CD4-positive, alpha-beta T cell treated with Interleukin-2 at 100 ng/mL for 4 hours (primary cell): ENCODE results near the gene ZDHHC14.
"Not testable (repeated sequence)": the region's sequence is repeated elsewhere in the genome, so short reads cannot be mapped to it uniquely, and the experiment has no call there.

Source experiments
- DNase-seq: peaks from one replicate; pipeline ENCODE4 v3.0.0-alpha.2; 2020; ENCODE audit warnings: low spot score

The ZDHHC14 gene

GRCh38 chr6:157443066-157443800, 62.2 kb downstream of the ZDHHC14 start:
- DNase-seq: no peak

DNA sequence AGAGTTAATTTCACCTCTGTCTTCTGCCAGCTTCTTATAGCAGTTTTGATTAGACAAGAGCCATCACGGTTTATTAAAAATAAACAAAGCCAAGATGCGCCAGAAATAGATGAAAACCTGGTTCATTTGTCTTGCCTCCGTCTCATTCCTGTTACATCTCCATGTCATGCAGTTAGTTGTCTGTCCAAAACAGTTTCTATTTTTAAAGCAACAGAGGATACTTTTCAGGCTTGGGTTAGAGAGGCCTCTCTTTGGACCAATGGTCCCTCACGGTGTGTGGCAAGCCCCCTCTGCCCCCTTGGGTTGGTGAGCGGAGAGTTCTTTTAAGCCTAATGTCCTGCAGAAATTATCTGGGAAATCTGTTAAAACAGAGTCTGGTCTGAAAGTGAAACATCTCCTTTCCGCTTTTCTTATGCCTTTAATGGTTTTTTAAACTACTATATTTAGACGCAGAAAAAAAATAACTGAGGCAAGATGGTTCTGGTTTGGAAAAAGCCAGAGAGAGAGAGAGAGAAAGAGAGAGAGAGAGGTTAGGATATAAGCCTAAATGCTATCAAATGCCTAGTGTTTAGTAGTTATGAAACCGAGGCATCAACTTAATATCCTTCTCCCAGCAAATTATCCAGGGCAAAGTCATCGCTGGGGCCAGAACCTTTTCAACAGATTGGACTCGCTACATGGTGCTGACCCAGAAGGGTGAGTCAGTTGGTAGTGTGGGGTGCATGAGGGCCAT, 64.5 kb downstream of the ZDHHC14 start:
- DNase-seq: no peak

DNA sequence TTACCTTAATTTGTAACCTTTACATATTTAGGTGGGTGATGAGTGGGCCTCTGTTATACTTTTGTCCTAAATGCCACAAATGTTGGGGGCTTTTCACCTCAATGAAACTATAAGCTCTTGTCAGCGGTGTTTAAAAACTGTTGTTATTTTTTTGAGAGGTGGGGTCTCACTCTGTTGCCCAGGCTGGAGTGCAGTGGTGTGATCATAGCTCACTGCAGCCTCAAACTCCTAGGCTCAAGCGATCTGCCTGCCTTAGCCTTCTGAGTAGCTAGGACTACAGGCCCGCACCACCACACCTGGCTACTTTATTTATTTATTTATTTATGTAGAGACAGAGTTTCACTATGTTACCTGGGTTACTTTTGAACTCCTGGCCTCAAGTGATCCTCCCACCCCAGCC, 66.7 kb downstream of the ZDHHC14 start:
- DNase-seq: no peak

DNA sequence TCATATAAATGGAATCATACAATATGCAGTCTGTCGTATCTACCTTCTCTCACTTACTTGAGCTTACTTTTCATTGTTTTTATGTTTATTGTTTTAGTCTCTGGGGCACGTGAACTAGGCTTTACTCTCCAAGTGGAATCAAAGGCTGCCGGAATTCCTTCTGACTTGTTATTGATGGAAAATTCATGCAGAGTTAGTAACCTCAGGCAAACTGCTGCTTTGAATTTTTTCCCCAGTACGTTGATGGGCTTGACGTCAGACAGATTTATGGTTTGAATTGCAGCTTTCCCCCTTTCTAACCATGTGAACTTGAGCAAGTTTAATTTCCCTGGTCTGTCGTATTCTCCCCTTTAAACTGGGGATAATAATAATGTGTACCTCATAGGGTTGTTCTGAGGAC, 68.6 kb downstream of the ZDHHC14 start:
- no peak for DNase-seq

DNA sequence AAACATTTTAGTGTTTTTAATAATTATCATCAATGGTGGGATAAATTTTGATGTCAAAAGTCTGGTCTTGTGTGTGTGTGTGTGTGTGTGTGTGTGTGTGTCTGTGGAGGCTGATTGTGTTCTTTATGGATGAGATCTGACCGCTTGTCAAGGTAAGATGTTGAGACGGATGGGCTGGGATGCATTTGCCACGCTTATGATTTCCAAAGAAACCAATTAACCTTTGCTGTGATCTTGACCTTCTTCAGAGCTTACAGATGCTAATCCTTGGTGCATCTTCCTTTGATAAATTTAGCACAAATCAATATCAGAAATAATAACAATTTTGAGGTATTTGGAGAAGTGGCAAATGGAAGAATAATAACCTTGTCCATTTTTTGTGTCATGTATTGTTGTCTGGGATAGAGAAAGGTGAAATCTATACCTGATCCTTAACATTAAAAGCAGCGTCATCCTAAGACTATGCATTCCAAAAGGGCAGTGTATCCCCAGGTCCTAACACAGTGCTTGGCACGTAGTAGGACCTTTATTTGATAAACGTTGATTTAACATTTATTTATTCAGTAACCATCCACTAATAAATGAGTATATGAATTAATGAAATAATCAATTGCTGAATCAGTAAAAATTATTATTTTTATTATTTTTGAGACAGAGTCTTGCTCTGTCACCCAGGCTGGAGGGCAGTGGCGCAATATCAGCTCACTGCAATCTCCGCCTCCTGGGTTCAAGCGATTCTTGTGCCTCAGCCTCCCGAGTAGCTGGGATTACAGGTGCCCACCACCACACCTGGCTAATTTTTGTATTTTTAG, 70.1 kb downstream of the ZDHHC14 start:
- no peak for DNase-seq

DNA sequence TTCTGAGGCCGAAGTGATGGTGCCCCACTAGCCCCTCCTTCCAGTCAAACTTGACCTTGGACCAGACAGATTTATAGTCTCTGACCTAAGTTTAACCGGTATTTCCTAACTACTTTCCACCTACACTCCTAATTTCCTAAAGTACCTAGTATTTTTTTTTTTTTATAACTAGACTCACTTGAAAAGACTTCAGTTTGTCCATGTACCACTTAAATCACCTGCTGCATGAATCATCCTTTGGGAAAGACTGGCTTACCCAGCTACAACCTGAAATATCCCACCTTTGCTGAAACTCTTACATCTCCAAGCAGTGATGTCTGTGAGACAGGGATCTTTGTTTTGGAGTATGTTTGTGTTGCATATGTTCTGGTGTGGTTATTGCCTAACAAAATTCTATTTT, 71.1 kb downstream of the ZDHHC14 start:
- no peak for DNase-seq

DNA sequence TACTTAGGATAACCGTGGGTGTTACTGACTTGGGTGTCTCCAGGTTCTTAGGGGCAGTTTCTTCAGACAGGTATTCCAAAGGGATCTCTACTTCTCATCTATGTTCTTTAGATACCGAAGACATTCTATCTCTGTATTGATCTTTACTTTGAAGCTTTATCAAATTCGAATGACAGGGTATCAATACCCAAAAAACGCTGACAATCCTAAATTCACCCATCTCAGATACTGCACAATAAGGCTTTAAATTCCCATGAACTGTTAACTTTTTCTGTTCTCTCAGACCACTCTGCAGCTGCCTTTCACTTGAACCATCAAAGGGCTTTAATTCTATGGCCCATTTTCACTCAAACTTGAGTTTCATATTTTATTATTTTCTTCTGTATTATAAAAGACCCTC, 72.1 kb downstream of the ZDHHC14 start:
- DNase-seq: no peak

- DNase-seq: no peak
Observed at GRCh38 chr6:157453978-157454377, 73.0 kb downstream of the ZDHHC14 start.

DNA sequence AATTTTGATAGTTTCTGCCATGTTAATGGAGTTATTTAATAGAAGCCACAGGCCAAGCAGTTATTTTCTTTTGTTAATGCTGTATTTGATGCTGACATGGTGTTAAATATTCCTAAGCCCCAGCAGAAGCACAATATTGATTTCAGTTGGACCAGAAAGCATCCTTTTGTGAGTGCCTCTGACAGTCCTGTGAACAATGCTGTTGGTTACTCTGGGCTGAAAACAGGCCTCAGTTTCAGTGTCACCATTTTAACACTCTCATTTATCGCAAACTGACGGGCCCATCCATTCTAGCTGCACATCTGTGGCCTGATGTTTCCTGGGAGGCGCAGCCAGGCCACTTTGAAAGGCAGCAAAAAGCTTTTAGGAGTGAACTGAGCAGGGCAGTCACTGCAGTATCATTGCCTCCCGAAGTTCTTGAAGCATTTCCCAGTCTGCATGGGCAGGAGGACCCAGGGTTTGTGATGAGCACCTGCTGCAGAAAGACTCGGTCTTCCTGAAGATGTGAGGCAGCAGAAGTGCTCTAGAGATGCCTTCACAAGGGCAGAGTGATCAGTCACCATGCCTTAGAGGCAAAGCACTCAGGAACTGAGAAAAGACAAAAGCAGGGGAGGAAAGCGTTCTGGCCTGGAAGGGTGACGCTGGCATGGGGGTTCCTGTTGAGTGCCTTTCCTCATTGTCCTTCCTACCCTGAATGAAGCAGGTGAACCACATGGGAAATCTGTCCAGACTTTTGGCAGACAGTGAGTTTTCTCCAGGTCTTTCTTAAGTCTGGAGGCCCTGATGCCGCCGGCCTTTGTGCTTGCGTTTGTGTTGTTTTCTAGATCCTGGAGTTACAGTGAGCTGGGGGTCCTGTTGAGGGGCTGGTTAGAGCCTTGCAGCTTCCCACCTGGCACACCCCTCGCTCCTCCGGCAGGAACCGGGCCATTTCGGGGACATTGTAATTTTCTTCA, 74.0 kb downstream of the ZDHHC14 start:
- DNase-seq: no peak

- DNase-seq: no peak
Observed at GRCh38 chr6:157455731-157456523, 74.9 kb downstream of the ZDHHC14 start.

DNA sequence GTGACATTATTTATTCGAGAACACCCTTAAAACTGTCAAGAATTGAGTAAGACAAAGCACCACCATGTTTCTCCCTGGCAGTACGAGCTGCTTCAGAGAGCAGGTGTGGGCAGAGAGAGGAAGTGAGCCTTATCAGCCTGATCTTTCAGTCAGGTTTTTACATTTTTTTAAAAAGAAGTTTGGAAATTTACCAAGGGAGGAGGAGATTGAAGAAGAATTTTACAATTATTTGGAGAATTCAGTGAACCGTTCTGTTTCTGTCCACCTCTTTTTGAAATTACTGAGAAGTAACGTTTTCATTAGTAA, 75.5 kb downstream of the ZDHHC14 start:
- DNase-seq: no peak

DNA sequence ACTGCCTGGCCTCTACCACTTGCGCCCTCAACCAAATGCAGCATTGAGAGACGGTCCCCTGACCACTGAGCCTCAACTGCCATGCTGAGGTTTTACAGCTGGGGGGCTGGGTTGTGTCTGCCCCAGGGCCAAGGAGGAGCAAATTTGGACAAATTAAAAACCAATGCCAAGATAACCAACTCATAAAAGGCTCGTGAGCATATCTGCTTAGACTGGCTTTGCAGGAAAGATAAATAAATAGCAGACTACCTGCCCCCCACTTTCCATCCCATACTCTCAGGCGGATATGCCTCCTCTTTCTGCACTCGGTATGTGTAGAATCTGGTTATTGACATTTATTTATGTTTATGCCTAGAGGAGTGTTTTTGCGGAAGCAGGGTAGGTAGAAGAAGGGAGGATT, 76.8 kb downstream of the ZDHHC14 start:
- DNase-seq: no peak

DNA sequence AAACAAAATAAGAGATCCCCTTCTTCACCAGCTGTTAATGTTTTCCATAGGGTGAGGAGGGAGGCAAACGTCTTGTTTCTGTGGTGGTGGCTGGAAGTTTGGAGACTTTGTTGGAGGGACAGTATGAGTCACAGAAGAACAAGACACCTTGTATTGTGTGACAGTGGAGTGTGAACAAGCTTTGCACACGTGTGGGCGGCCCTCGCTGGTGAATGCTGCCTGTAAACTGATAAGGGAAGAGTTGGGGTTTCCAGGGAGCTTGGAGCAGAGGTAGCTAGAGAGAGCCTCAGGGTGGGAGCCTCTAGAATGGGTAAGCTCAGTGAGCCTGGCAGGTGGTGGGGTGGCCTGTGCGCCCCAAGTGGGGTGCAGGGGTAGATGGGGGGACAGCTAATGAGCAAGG, 78.3 kb downstream of the ZDHHC14 start:
- no peak for DNase-seq

- no peak for DNase-seq
Observed at GRCh38 chr6:157460182-157460999, 79.4 kb downstream of the ZDHHC14 start.

DNA sequence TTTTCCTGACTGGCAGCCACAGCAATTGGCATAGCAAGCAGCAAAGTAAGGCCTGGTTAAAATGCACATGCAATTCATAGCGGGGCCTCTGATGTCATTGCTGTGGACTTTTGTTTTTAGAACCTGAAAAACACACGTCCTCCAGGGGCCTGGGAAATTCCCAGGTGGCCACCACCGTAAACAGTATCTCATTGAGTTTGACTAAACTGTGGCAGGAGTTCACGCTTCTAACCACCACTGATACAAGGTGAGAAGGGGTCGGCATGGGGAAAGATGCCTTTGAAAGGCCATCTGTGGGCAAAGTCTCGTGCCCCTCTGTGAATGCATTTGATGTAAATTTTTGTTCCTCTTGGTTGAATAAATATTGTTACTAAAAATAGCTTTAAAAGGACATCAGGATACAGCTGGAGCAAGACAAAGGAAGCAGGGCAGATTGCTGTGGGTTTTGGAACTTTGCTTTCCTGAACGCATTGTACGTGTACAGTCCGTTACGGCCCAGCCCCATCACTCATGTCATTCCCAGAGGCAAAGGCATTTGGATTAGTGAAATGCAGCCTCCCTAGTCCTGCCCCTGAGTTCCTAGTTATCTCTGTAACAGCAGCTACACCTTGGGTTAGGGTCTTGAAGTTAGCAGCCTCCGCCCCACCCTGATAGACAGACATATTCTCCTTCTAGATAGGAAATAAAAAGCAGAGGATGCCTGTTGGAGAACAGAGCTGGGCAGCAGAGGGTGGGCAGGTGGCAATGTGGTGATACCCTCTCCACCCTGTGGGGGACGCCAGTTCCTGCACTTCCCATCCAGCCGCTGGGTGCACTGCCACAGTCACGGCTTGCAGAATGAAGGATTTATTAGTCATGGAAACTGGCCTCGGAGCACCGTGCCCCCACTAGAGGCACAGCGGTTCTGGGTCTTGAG, 80.3 kb downstream of the ZDHHC14 start:
- DNase-seq: peak; percentile 11

- DNase-seq: no peak
Observed at GRCh38 chr6:157462956-157463742, 82.2 kb downstream of the ZDHHC14 start.

DNA sequence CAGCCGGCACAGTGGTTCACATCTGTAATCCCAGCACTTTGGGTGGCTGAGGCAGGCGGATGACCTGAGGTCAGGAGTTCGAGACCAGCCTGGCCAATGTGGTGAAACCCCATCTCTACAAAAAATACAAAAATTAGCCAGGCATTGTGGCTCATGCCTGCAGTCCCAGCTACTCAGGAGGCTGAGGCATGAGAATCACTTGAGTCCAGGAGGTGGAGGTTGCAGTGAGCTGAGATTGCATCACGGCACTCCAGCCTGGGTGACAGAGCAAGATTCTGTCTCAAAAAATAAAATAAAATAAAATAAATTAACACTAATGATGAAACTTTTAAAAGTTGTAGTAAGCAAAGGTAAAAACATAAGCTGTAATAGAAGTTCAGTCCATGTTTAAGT, 82.7 kb downstream of the ZDHHC14 start:
- not testable (repeated sequence) for DNase-seq
